GM21360 (cell line): ENCODE measurements around the gene BIRC7.

Experiments used
- ATAC-seq: cut with Tn5 transposase; IDR thresholded peaks from one replicate; pipeline ENCODE4 v1.9.1; 2021; ENCODE audit warnings: mild to moderate bottlenecking, moderate library complexity; ENCODE audit not compliant: unreplicated experiment

The BIRC7 gene

GRCh38 chr20:63224412-63225081 lies 11.2 kb upstream of the BIRC7 start:
- ATAC-seq: no peak

- ATAC-seq: no peak
Measured at GRCh38 chr20:63225082-63225454, 10.6 kb upstream of the BIRC7 start.

DNA sequence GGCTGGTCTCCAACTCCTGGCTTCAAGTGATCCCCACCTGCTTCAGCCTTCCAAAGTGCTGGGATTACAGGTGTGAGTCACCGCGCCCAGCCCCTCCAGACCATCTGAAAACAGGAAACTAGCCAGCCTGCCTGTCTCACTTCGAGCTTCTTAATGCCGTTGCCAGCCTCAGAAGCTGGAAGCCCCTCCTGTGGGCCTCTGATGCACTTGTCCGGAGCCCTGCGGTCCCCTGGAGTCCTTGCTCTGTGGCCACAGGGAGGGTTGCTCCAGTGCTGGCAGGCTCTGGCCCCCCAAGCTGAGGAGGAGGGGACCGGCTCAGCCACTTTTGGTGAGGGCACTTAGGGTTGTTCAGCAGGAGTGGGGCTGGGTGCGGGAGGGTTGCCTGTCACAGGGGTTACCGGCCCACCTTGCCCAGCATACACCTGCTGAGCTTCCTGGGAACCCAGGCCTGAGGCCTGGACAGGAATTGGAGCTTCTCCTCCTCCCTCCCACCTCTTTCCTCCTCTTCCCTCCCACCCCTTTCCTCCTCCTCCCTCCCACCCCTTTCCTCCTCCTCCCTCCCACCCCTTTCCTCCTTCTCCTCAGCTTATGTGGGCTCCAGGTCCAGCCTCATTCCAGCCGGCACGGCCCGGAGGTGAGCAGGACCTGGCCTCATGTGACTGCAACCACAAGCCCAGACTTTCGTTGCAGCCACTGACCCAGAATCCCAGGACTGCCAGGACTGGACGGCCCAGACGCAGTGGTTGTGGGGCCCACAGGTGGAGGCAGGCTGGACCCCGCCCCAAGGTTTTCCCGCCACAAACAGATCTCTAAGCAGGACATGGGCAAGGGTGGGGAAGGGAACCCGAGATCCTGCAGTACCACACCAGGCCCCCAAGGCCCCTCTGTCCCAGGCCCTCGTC lies 9.4 kb upstream of the BIRC7 start:
- ATAC-seq: no peak

DNA sequence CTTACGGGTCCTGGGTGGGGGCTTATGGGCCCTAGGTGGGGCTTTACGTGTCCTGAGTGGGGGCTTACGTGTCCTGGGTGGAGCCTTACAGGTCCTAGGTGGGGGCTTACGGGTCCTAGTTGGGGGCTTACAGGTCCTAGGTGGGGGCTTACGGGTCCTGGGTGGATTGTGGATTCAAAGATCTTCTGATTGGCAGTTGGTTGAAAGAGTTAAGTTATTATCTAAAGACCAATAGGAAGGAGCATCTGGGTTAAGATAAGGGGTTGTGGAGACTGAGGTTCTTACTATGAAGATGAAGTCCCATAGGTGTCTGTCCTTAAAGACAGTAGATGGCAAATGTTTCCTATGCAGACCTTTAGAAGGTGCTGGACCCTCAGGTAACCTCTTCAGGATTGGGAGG lies 8.4 kb upstream of the BIRC7 start:
- no peak for ATAC-seq

- ATAC-seq: no peak
Measured at GRCh38 chr20:63228806-63229205, 6.9 kb upstream of the BIRC7 start.

DNA sequence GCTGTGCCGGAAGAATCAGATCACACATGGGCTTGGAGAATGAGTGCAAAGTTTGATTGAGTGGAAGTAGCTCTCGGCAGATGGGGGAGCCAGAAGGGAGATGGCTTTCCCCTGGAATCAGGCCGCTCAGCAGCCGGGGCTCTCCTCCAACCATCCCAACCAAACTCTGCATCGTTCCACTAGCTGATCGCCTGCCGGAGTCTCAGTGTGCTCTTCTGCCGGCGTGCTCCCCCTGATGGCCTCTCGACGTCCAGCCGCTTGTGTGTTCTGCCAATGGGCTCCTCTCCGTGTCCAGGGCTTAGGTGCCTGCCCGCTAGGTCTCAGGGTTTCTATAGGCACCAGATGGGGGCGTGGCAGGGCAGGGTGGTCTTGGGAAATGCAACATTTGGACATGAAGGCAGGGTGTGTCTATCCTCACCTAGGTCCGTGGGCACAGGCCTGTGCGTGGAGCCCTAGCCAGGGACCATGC lies 4.9 kb upstream of the BIRC7 start:
- no peak for ATAC-seq

GRCh38 chr20:63232235-63233060 lies 3.3 kb upstream of the BIRC7 start:
- ATAC-seq: no peak

- ATAC-seq: no peak
Measured at GRCh38 chr20:63233061-63233344, 2.7 kb upstream of the BIRC7 start.

GRCh38 chr20:63233924-63234323 lies 1.8 kb upstream of the BIRC7 start:
- ATAC-seq: no peak

GRCh38 chr20:63234693-63235398 lies 859 bp upstream of the BIRC7 start:
- no peak for ATAC-seq

- no peak for ATAC-seq
Measured at GRCh38 chr20:63236116-63236837, 572 bp downstream of the BIRC7 start.

GRCh38 chr20:63238031-63238430 lies 2.3 kb downstream of the BIRC7 start:
- ATAC-seq: no peak

GRCh38 chr20:63238514-63239125 lies 2.9 kb downstream of the BIRC7 start:
- ATAC-seq: no peak

- no peak for ATAC-seq
Measured at GRCh38 chr20:63239431-63239830, 3.7 kb downstream of the BIRC7 start.

DNA sequence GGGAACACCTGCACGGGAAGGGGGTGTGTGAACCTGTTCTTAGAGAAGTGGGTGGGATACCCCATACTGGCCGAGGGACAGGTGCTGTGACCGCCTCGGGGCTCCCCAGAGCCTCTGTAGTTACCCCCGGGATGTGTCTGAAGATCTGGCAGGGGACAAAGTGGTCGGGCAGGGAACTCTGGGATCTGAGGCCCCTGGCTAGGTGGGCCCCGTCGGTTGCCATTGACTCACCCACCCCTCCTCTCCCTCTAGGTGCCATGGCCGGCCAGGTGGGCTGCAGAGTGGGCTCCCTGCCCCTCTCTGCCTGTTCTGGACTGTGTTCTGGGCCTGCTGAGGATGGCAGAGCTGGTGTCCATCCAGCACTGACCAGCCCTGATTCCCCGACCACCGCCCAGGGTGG lies 4.3 kb downstream of the BIRC7 start:
- no peak for ATAC-seq

- ATAC-seq: no peak
Measured at GRCh38 chr20:63241272-63241671, 5.6 kb downstream of the BIRC7 start.

- no peak for ATAC-seq
Measured at GRCh38 chr20:63242736-63243135, 7.0 kb downstream of the BIRC7 start.

GRCh38 chr20:63243604-63244247 lies 8.0 kb downstream of the BIRC7 start:
- no peak for ATAC-seq

DNA sequence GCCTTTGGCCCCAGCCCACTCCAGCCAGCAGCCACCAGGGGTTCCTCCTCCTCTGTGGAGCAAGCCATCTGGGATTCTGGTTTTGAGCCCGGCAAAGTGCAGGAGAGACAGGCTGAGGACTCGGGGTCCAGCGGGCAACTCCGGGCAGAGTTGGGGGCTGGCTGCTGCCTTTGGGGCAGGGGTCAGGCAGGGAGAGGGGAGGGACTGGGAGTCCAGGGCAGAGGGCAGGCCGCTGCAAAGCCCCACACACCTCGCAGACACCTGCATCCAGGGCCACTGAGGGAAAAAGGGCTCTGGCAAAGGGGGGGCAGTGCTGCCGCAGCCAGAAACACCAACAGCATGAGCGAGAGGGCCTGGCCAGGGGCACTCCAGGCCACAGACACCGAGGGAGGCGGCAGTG lies 8.8 kb downstream of the BIRC7 start:
- no peak for ATAC-seq
